Heart left ventricle (tissue), 16 donors: ENCODE data around the gene EEIG1. TPM values are rescaled to one million over a fixed set of nuclear protein-coding genes. Genes with fewer than 3 reads are reported as not detected.

Experiments used
- ATAC-seq, 4 donors: fragments of 200-7000 bp; cut with Tn5 transposase; one replicate each; pipeline ENCODE4 v1.9.1; 2020 to 2022; ENCODE audit warnings: moderate library complexity in 4 of 4, mild to moderate bottlenecking in 3 of 4, moderate number of reproducible peaks in 1 of 4
- DNase-seq, 5 donors: peaks; one replicate each; pipeline ENCODE4 v3.0.0-alpha.2; 2020
- H3K27ac ChIP-seq, 12 donors: fragments of 200-600 bp; sonication (generic) in 4 of 12; one replicate each; pipeline versions ENCODE4 v1.5.0 to v1.8.0; 2016 to 2022; ENCODE audit warnings: mild to moderate bottlenecking in 2 of 12
- H3K27me3 ChIP-seq, 9 donors: fragments of 200-600 bp; sonication (generic) in 2 of 9; one replicate each; pipeline versions ENCODE4 v1.5.1 to v1.8.0; 2016 to 2022; ENCODE audit warnings: mild to moderate bottlenecking in 3 of 9
- H3K36me3 ChIP-seq, 9 donors: fragments of 200-600 bp; sonication (generic) in 2 of 9; one replicate each; pipeline versions ENCODE4 v1.5.0 to v1.8.0; 2018 to 2022; ENCODE audit warnings: mild to moderate bottlenecking in 2 of 9
- H3K4me1 ChIP-seq, 12 donors: fragments of 200-600 bp; sonication (generic) in 4 of 12; one replicate each; pipeline versions ENCODE4 v1.5.0 to v1.8.0; 2016 to 2022; ENCODE audit warnings: mild to moderate bottlenecking in 3 of 12
- H3K4me3 ChIP-seq, 12 donors: fragments of 200-600 bp; sonication (generic) in 4 of 12; one replicate each; pipeline versions ENCODE4 v1.5.0 to v1.8.0; 2017 to 2022; ENCODE audit warnings: mild to moderate bottlenecking in 9 of 12, moderate library complexity in 4 of 12
- H3K9me3 ChIP-seq, 12 donors: fragments of 200-600 bp; sonication (generic) in 4 of 12; one replicate each; pipeline versions ENCODE4 v1.5.0 to v1.8.0; 2016 to 2022; ENCODE audit warnings: mild to moderate bottlenecking in 1 of 12
- CTCF ChIP-seq, 12 donors: fragments of 200-600 bp; sonication (generic) in 4 of 12; IDR thresholded peaks; one replicate each; pipeline versions ENCODE4 v1.5.0 to v1.8.0; 2018 to 2022; ENCODE audit warnings: antibody characterized with exemption in 12 of 12, mild to moderate bottlenecking in 5 of 12
- POLR2A ChIP-seq, 2 donors: fragments of 450-650 bp; IDR thresholded peaks; one replicate each; pipeline ENCODE4 v1.6.1; 2017; ENCODE audit warnings: antibody characterized with exemption in 2 of 2, mild to moderate bottlenecking in 2 of 2, moderate library complexity in 2 of 2
- WGBS, 4 donors: extraction: QIAGEN DNeasy Blood & Tissue Kit in 2 of 4; methylation state at CpG; one replicate each; pipeline versions ENCODE4 v1.1.5 to v1.1.7; 2013 to 2018; 5-methylcytosine and 5-hydroxymethylcytosine counted together
- intact Hi-C, 10 donors: fragments of 100-400 bp; cut with DNase I; formaldehyde crosslinking; loops; one replicate each; pipeline versions ENCODE4 v1.11.1 to v1.14.2; 2022
- polyA plus RNA-seq, 2 donors: library from polyadenylated mRNA; stranded (reverse); fragments of 200-250 nt; gene quantifications; one replicate each; pipeline ENCODE4 v1.2.3, GENCODE V29; 2013
- total RNA-seq, 9 donors: library from RNA; depleted of rRNA in 2 of 9; stranded (reverse); fragments of >200 nt in 2 of 9; fragmentation: NEBNext Ultra II Directional in 3 of 9; extraction: Animal tissue kit (Norgen Biotek cat#: 25700) in 3 of 9; gene quantifications; one replicate each; pipeline versions ENCODE4 v1.1.0 to v1.2.4, GENCODE V29; 2016 to 2023
- donor health status: ischemic (EF 13 %, LVEDD 7.1; RV severe dilation, severe dysfunction).
- donor health status: healthy with polysubstance abuse.
- donor health status: DM: no; HTN: yes; CAD: no.
- donor health status: DM: no; HTN: no; CAD: no.
- donor health status: ischemic (EF 25% LVEDD 6.9; RV normal size, moderate dysfunction).
- donor health status: ischemic (EF 25% LVEDD 5.7; RV mildly dilated, moderate dysfunction).
- donor health status: healthy.
- donor health status: DM: yes; HTN: yes; CAD: no.
- donor health status: ischemic (EF 35%, LVEDD 5.7; RV mildly dilated, moderate dysfunction).
- donor health status: nonischemic (EF 11% LVEDD 7.7; RV severe dilation, severe dysfunction).
- donor health status: DM: yes; HTN: yes; CAD: no.
- donor health status: PGD.
- donor health status: ischemic (EF 29% LVEDD 5.4; RV normal size, mild dysfunction).
- donor health status: nonischemic (EF 23%, LVEDD 6.1; RV moderate dilation, normal function).

EEIG1 gene
- total and polyA plus RNA-seq, 11 donors = 5.4 to 45.2 (median 20.1) TPM

GRCh38 chr9:127937388-127938297 lies 43.1 kb downstream of the EEIG1 start, which contains the start of gene DPM2:
Gene DPM2 (minus strand): TSS chr9:127937854. CDS start chr9:127937820, 34 bp downstream.
- no peak for TF ChIP-seq CTCF (IDR thresholded peaks at IDR 0.05)
- peak in 1 of 2 donors; percentile 68 for TF ChIP-seq POLR2A (IDR thresholded peaks at IDR 0.05)
- peak; percentile 85 to 94 (median 89) for ATAC-seq
- WGBS, 4 donors = 2 to 5% (median 4%) methylated on average over 52 to 60 of the region's 60 CpGs
- Histone ChIP-seq H3K36me3 (peaks cover 0 to 18% (median 9%) of the 10 kb centered on the region in 9 donors), H3K27me3 (no peaks in the 10 kb centered on the region), H3K4me1 (peaks cover 6 to 38% (median 29%) of the 10 kb centered on the region in 12 donors), H3K4me3 (peak within 1 kb of the TSS; percentile 43 to 93 (median 78)), H3K27ac (peak within 1 kb of the TSS in 11 of 12 donors; percentile 43 to 80 (median 74)), H3K9me3 (no peaks in the 10 kb centered on the region)
- intact Hi-C loops = loop anchor here in 1 of 10 donors (5.0 kb wide), 1 partner anchor 285 kb away; no protein-coding TSS in a partner anchor
- DNase-seq = peak; percentile 84 to 91 (median 88)

- ATAC-seq = no peak
- H3K27ac ChIP-seq = peak overlapping the region in 6 of 12 donors; percentile 62 to 80 (median 76)
- H3K36me3 ChIP-seq = peaks cover 0 to 15% (median 4%) of the 10 kb centered on the region in 9 donors
- 14 to 24% (median 16%) methylated on average over 7 of the region's 7 CpGs for WGBS, 4 donors
- no peak for DNase-seq
- H3K9me3 ChIP-seq = no peaks in the 10 kb centered on the region
- TF ChIP-seq CTCF (IDR thresholded peaks at IDR 0.05) (no peak), POLR2A (IDR thresholded peaks at IDR 0.05) (no peak)
- no peaks in the 10 kb centered on the region for H3K27me3 ChIP-seq
- peak overlapping the region; percentile 43 to 93 (median 78) for H3K4me3 ChIP-seq
- intact Hi-C loops = loop anchor here in 1 of 10 donors (5.0 kb wide), 1 partner anchor 285 kb away; no protein-coding TSS in a partner anchor
- H3K4me1 ChIP-seq = peaks cover 6 to 31% (median 24%) of the 10 kb centered on the region in 12 donors
Observed at GRCh38 chr9:127937056-127937387, 43.8 kb downstream of the EEIG1 start.

GRCh38 chr9:127936347-127936852 lies 44.4 kb downstream of the EEIG1 start:
- 75 to 82% (median 75%) methylated on average over 14 of the region's 14 CpGs for WGBS, 4 donors
- H3K27me3 ChIP-seq = no peaks in the 10 kb centered on the region
- DNase-seq = no peak
- H3K36me3 ChIP-seq = peaks cover 0 to 13% (median 2%) of the 10 kb centered on the region in 9 donors
- no peak for TF ChIP-seq CTCF (IDR thresholded peaks at IDR 0.05)
- no peak for TF ChIP-seq POLR2A (IDR thresholded peaks at IDR 0.05)
- H3K9me3 ChIP-seq = no peaks in the 10 kb centered on the region
- peak overlapping the region in 9 of 12 donors; percentile 62 to 93 (median 82) for H3K4me3 ChIP-seq
- H3K27ac ChIP-seq = no peak overlapping the region
- H3K4me1 ChIP-seq = peaks cover 6 to 36% (median 24%) of the 10 kb centered on the region in 12 donors
- intact Hi-C loops = loop anchor here in 1 of 10 donors (5.0 kb wide), 1 partner anchor 284 kb away; no protein-coding TSS in a partner anchor
- ATAC-seq = no peak

- Histone ChIP-seq H3K9me3 (no peaks in the 10 kb centered on the region), H3K4me1 (peaks cover 6 to 42% (median 27%) of the 10 kb centered on the region in 12 donors), H3K27me3 (no peaks in the 10 kb centered on the region), H3K36me3 (peaks cover 0 to 12% (median 2%) of the 10 kb centered on the region in 9 donors), H3K4me3 (no peak overlapping the region), H3K27ac (no peak overlapping the region)
- ATAC-seq (no peak), DNase-seq (no peak)
- TF ChIP-seq POLR2A (IDR thresholded peaks at IDR 0.05) (no peak), CTCF (IDR thresholded peaks at IDR 0.05) (no peak)
- intact Hi-C loops = loop anchor here in 1 of 10 donors (5.0 kb wide), 1 partner anchor 283 kb away; no protein-coding TSS in a partner anchor
- WGBS, 4 donors = 76 to 91% (median 85%) methylated on average over 4 of the region's 4 CpGs
Observed at GRCh38 chr9:127935765-127936221, 45.0 kb downstream of the EEIG1 start.
